GM10847 (cell line): ENCODE results near the gene RASGEF1C.

Source experiments
- POLR2A ChIP-seq: IDR thresholded peaks from 2 replicates; pipeline ENCODE4 v1.6.1; 2011; ENCODE audit not compliant: insufficient read length; ENCODE audit errors: extremely low read depth

The RASGEF1C gene

GRCh38 chr5:180159756-180160155 lies 49.3 kb downstream of the RASGEF1C start:
- no peak for TF ChIP-seq POLR2A

GRCh38 chr5:180157866-180158265 lies 51.1 kb downstream of the RASGEF1C start:
- no peak for TF ChIP-seq POLR2A

DNA sequence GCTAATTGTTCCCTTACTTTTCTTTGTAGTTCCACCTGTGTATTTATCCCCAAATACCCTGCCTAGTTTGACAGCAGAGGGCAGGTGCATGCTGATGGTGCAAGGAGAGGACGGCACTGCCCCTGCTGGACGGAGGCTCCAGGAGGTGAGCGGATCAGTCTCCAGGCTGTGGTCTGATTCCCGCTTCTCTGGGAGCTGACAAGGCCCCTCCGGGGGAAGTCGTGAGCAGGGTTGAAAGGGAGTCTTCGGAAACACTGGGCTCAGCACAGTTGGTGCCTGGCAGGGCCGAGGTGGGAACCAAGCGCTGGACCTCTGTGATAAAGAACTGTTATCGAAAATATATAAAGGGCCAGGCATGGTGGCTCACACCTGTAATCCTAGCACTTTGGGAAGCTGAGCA lies 52.9 kb downstream of the RASGEF1C start:
- no peak for TF ChIP-seq POLR2A

GRCh38 chr5:180155365-180155926 lies 53.6 kb downstream of the RASGEF1C start:
- no peak for TF ChIP-seq POLR2A

- no peak for TF ChIP-seq POLR2A
Measured at GRCh38 chr5:180154821-180155364, 54.1 kb downstream of the RASGEF1C start.

GRCh38 chr5:180153991-180154390 lies 55.0 kb downstream of the RASGEF1C start:
- no peak for TF ChIP-seq POLR2A

GRCh38 chr5:180153099-180153498 lies 55.9 kb downstream of the RASGEF1C start:
- no peak for TF ChIP-seq POLR2A

- no peak for TF ChIP-seq POLR2A
Measured at GRCh38 chr5:180143656-180144364, 65.2 kb downstream of the RASGEF1C start.

GRCh38 chr5:180142824-180143610 lies 66.0 kb downstream of the RASGEF1C start:
- no peak for TF ChIP-seq POLR2A

DNA sequence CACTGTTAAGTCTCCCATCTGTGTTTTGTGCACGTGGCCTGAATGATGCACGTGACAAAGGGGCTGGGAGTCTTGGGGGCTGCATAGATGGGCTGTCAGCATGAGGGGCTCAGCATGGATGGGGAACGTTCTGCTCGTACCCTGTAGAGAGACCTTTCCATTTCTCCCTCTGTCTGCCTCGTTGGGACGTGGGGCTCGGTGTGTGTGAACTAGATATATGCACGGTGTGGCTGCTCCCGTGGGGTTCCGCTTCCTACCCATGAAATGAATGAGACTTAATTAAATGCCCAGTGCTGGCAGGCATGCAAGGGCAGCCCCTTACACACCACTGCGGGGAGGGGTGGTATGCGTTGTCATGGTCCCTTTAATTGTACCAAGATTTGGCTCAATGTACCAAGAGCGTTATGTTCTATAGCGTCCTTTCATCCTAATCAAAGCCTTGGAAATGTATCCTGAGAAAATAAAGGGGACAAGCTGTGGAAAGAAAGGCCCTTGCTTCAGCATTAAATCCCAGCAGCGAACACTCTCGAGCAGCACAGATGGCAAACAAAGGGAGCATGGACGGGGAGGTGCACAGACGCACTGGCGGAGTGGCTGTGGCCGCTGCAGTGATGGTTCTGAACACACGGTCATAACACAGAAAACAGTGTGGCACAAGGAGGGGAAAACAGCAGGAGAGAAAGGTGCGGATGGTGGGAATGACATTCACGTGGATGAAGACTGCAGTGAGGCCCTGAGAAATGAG lies 66.8 kb downstream of the RASGEF1C start:
- no peak for TF ChIP-seq POLR2A

GRCh38 chr5:180141068-180141660 lies 67.8 kb downstream of the RASGEF1C start:
- TF ChIP-seq POLR2A, result no peak

DNA sequence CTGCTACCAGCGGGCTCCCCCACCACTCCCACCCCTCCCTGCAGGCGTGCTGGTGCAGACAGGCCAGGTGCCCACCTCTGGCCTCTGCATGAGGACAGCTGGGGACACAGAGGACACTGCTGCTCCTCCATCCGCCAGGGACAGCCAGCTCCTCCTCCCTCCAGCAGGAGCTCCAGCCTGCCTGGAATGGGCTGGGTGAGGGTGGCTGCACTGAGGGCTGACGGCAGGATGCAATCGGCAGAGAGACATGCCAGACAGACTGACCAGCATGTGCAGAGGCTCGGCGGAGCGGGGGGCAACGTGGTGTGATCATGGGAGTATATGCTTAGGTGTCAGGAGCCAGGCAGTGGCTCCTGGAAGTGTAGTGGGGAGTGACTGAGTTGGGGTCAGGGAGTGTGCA lies 68.4 kb downstream of the RASGEF1C start:
- no peak for TF ChIP-seq POLR2A

DNA sequence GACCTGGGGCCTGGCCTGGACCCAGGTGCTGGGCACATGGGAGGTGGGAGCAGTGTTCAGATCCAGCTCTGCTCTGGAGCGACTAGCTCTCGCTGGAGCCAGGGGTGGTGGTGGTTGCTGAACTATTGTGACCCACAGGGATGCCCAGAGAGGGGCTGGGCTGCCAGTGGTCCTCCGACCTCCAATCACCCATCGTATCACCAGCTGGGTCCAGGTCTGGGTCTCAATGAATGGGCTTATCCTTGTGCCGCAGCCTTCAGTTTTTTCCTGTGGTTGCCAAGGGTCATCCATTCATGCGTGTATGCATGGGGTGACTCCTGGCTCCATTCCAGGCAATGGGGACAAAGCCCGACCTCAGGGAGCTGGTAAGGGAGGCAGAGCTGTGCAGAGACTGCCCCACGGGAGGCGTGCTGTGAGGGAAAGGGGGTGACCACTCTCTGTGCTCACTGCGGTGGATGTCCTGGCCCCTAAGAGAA lies 68.9 kb downstream of the RASGEF1C start:
- no peak for TF ChIP-seq POLR2A

- TF ChIP-seq POLR2A, result no peak
Measured at GRCh38 chr5:180139731-180140055, 69.3 kb downstream of the RASGEF1C start.

DNA sequence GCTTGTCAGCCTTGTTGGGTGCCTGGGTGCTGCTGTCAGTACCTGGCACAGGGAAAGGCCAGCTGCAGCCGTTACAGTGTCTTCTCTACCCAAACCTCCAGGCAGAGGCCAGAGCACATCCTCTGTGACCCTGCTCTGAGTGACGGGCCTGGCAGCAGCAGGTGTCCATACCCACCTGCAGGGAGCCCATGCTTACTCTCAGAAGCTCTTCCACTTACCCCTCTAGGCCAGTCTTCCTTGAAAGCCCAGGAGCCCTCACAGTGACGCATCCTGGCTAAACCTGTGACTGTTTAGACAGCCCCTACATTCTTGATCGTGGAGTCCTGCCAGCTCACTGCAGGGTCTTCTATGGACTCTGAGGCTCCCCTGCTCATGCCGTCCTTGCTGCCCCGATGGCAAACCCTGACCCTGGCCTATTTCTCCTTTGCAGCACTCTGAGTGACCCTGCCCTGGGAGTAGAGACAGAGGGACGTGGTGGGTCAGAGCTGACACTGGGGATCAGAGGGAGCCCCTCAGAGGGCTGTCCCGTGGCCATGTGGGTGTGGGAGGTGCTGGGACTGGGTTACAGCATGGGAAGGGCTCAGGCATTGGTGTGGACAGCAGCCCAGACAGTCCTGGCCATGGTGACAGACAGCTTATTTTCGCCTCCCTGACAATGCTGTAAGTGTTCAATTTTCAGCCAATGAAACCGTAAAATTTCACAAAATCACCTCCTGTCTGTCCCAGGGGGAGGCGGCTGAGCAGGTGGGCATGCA lies 69.9 kb downstream of the RASGEF1C start:
- TF ChIP-seq POLR2A, result no peak
